LNCAP (cell line): Measurements from ENCODE around the gene PRMT7.

Source experiments
- CTCF ChIP-seq: fragments of 450-650 bp; IDR thresholded peaks from 2 replicates; pipeline ENCODE4 v1.5.1; 2017; ENCODE audit warnings: mild to moderate bottlenecking

The PRMT7 gene

GRCh38 chr16:68374246-68374805 lies 63.5 kb downstream of the PRMT7 start:
- TF ChIP-seq CTCF: no peak

- TF ChIP-seq CTCF: no peak
Measured at GRCh38 chr16:68374961-68375660, 64.3 kb downstream of the PRMT7 start.

GRCh38 chr16:68375801-68376536 lies 65.2 kb downstream of the PRMT7 start:
- no peak for TF ChIP-seq CTCF

GRCh38 chr16:68376590-68376989 lies 65.8 kb downstream of the PRMT7 start:
- no peak for TF ChIP-seq CTCF

GRCh38 chr16:68377221-68377620 lies 66.4 kb downstream of the PRMT7 start:
- TF ChIP-seq CTCF: no peak

- TF ChIP-seq CTCF: no peak
Measured at GRCh38 chr16:68377667-68378393, 67.0 kb downstream of the PRMT7 start.
